Right kidney (tissue), 1 donor: ENCODE data around the gene BCL2L2.

ENCODE experiments used
- DNase-seq: peaks from one replicate; pipeline ENCODE4 v3.0.0-alpha.2; 2016

BCL2L2 gene

GRCh38 chr14:23354990-23355389, 48.4 kb downstream of the BCL2L2 start:
- no peak for DNase-seq

GRCh38 chr14:23355871-23356435, 49.3 kb downstream of the BCL2L2 start:
- no peak for DNase-seq

- DNase-seq = no peak
These were observed 50.0 kb downstream of the BCL2L2 start for GRCh38 chr14:23356662-23357061.

GRCh38 chr14:23357261-23357660, 50.6 kb downstream of the BCL2L2 start:
- DNase-seq = no peak

GRCh38 chr14:23358042-23358441, 51.4 kb downstream of the BCL2L2 start:
- no peak for DNase-seq

GRCh38 chr14:23358553-23359166, 52.0 kb downstream of the BCL2L2 start:
- no peak for DNase-seq

- DNase-seq = no peak
These were observed 52.6 kb downstream of the BCL2L2 start for GRCh38 chr14:23359167-23359626.

GRCh38 chr14:23359722-23360447, 53.3 kb downstream of the BCL2L2 start:
- DNase-seq = no peak

- DNase-seq = no peak
These were observed 53.9 kb downstream of the BCL2L2 start for GRCh38 chr14:23360496-23360895.

GRCh38 chr14:23361320-23361719, 54.7 kb downstream of the BCL2L2 start:
- no peak for DNase-seq
